CD14-positive monocyte (primary cell): ENCODE data around the gene CROCC. TPM values are rescaled to one million over a fixed set of nuclear protein-coding genes. Genes with fewer than 3 reads are reported as not detected.
A peak's percentile ranks its signal among the peaks of the same experiment; 100 is the strongest.

ENCODE experiments used
- DNase-seq, 3 donors: peaks; one replicate each; pipeline ENCODE4 v3.0.0-alpha.2; 2011 to 2022
- H2AFZ ChIP-seq: 2 replicates; pipeline ENCODE4 v1.6.0; 2012; ENCODE audit warnings: mild to moderate bottlenecking, low read depth, low read length, inconsistent platforms; ENCODE audit not compliant: insufficient read depth, poor library complexity, severe bottlenecking
- H3K27ac ChIP-seq, 2 donors: 1 replicate in 1 of 2; 2 replicates in 1 of 2; pipeline ENCODE4 v1.5.1; 2012 to 2013; ENCODE audit warnings: low read length in 2 of 2, control low read depth in 1 of 2, inconsistent platforms in 1 of 2, low read depth in 1 of 2, mild to moderate bottlenecking in 1 of 2
- H3K27me3 ChIP-seq, 2 donors: one replicate each; pipeline versions ENCODE4 v1.6.0 to v1.6.1; 2011 to 2013; ENCODE audit warnings: low read length in 2 of 2; ENCODE audit not compliant: control insufficient read depth in 2 of 2, insufficient read depth in 2 of 2
- H3K36me3 ChIP-seq, 2 donors: replicated peaks in 1 of 2; 1 replicate in 1 of 2; 2 replicates in 1 of 2; pipeline versions ENCODE4 v1.5.1 to v1.6.1; 2012 to 2013; ENCODE audit warnings: low read length in 2 of 2, control low read depth in 1 of 2, inconsistent platforms in 1 of 2, mild to moderate bottlenecking in 1 of 2; ENCODE audit not compliant: insufficient read depth in 2 of 2, control insufficient read depth in 1 of 2
- H3K4me1 ChIP-seq, 2 donors: 1 replicate in 1 of 2; 2 replicates in 1 of 2; pipeline versions ENCODE4 v1.5.1 to v1.6.1; 2012 to 2013; ENCODE audit warnings: low read length in 2 of 2, control low read depth in 1 of 2, inconsistent platforms in 1 of 2, mild to moderate bottlenecking in 1 of 2, moderate library complexity in 1 of 2; ENCODE audit not compliant: insufficient read depth in 2 of 2, control insufficient read depth in 1 of 2
- H3K4me2 ChIP-seq: replicated peaks from 2 replicates; pipeline ENCODE3; 2012; ENCODE audit warnings: low read length, moderate library complexity, mild to moderate bottlenecking; ENCODE audit not compliant: poor library complexity, severe bottlenecking; ENCODE audit errors: extremely low read depth
- H3K4me3 ChIP-seq, 3 experiments: fragments of 200-600 bp in 1 of 3; sonication (generic) in 1 of 3; replicated peaks in 1 of 3; 1 replicate in 2 of 3; 2 replicates in 1 of 3; pipeline ENCODE4 v1.5.1; 2011 to 2013; ENCODE audit warnings: low read length in 3 of 3, mild to moderate bottlenecking in 3 of 3, control low read depth in 2 of 3, low read depth in 2 of 3, inconsistent platforms in 1 of 3, moderate library complexity in 1 of 3
- H3K79me2 ChIP-seq: 2 replicates; pipeline ENCODE4 v1.6.0; 2012; ENCODE audit warnings: mild to moderate bottlenecking, control low read depth, inconsistent platforms, low read length, moderate library complexity; ENCODE audit not compliant: insufficient read depth
- H3K9ac ChIP-seq: 2 replicates; pipeline ENCODE4 v1.6.0; 2017; ENCODE audit warnings: low read length, mild to moderate bottlenecking; ENCODE audit not compliant: insufficient read depth, poor library complexity, severe bottlenecking
- H3K9me3 ChIP-seq, 2 donors: replicated peaks in 1 of 2; 1 replicate in 1 of 2; 2 replicates in 1 of 2; pipeline versions ENCODE4 v1.5.1 to v1.6.1; 2012 to 2013; ENCODE audit warnings: low read length in 2 of 2, control low read depth in 1 of 2; ENCODE audit not compliant: control insufficient read depth in 1 of 2, insufficient read depth in 1 of 2
- H4K20me1 ChIP-seq: 2 replicates; pipeline ENCODE4 v1.6.0; 2012; ENCODE audit warnings: mild to moderate bottlenecking, low read length, control low read depth, moderate library complexity; ENCODE audit not compliant: insufficient read depth
- H3K27ac Mint-ChIP-seq, 7 donors: one replicate each; pipeline ENCODE4 v1.8.0; 2020; ENCODE audit warnings: mild to moderate bottlenecking in 7 of 7, mixed read lengths in 7 of 7, moderate library complexity in 6 of 7, inconsistent platforms in 2 of 7
- H3K27me3 Mint-ChIP-seq, 3 donors: one replicate each; pipeline ENCODE4 v1.8.0; 2021 to 2022; ENCODE audit warnings: low read depth in 3 of 3, mild to moderate bottlenecking in 3 of 3, mixed read lengths in 3 of 3, moderate library complexity in 3 of 3, inconsistent platforms in 1 of 3
- H3K36me3 Mint-ChIP-seq, 2 donors: one replicate each; pipeline ENCODE4 v1.8.0; 2020; ENCODE audit warnings: mixed read lengths in 2 of 2, inconsistent platforms in 1 of 2, mild to moderate bottlenecking in 1 of 2
- H3K4me1 Mint-ChIP-seq: one replicate; pipeline ENCODE4 v1.8.0; 2020; ENCODE audit warnings: mild to moderate bottlenecking, mixed read lengths
- H3K4me3 Mint-ChIP-seq, 2 donors: one replicate each; pipeline ENCODE4 v1.8.0; 2020; ENCODE audit warnings: mild to moderate bottlenecking in 2 of 2, mixed read lengths in 2 of 2, moderate library complexity in 1 of 2
- H3K9me3 Mint-ChIP-seq, 7 donors: one replicate each; pipeline ENCODE4 v1.8.0; 2020 to 2022; ENCODE audit warnings: mixed read lengths in 7 of 7, mild to moderate bottlenecking in 6 of 7, moderate library complexity in 6 of 7, inconsistent platforms in 2 of 7
- WGBS: methylation state at CpG from one replicate; pipeline ENCODE4 v1.1.5; 2013; ENCODE audit warnings: missing lambda C conversion rate; ENCODE audit not compliant: insufficient coverage; 5-methylcytosine and 5-hydroxymethylcytosine counted together
- intact Hi-C, 2 donors: fragments of 100-400 bp; cut with micrococcal nuclease; formaldehyde crosslinking; loops; one replicate each; pipeline versions ENCODE4 v1.15.0 to v1.15.1; 2023
- polyA plus RNA-seq, 3 donors: library from polyadenylated mRNA; depleted of rRNA in 1 of 3; unstranded in 2 of 3; stranded (reverse) in 1 of 3; fragments of 300-500 nt in 2 of 3; fragments of >200 nt in 1 of 3; fragmentation: Illumina TruSeq in 2 of 3; gene quantifications; 1 replicate in 2 of 3; 2 replicates in 1 of 3; pipeline ENCODE4 v1.2.3, GENCODE V29; 2012 to 2021
- TF ChIP-seq, protein P1 (sequence below): fragments of 200-600 bp; IDR thresholded peaks from one replicate; pipeline ENCODE4 v1.8.0; 2022; ENCODE audit warnings: antibody characterized with exemption, mild to moderate bottlenecking

Gene CROCC
- polyA plus RNA-seq, 3 donors = 0.21 to 46.1 (median 0.69) TPM

GRCh38 chr1:16958475-16958874, 36.7 kb downstream of the CROCC start:
- peaks cover 0 to 6% (median 5%) of the 10 kb centered on the region in 3 donors for H3K27me3 Mint-ChIP-seq
- Histone ChIP-seq H3K4me1 (peaks cover 4 to 10% of the 10 kb centered on the region in 2 donors), H3K36me3 (peaks cover 2 to 7% of the 10 kb centered on the region in 2 donors), H3K27ac (no peak overlapping the region), H3K4me3 (no peak overlapping the region), H4K20me1 (no peaks in the 10 kb centered on the region), H2AFZ (no peak overlapping the region), H3K27me3 (no peaks in the 10 kb centered on the region), H3K9ac (no peak overlapping the region), H3K79me2 (no peaks in the 10 kb centered on the region), H3K9me3 (no peaks in the 10 kb centered on the region), H3K4me2 (no peak overlapping the region)
- intact Hi-C loops = no loop called here
- DNase-seq = no peak
- no peaks in the 10 kb centered on the region for H3K9me3 Mint-ChIP-seq
- H3K4me3 Mint-ChIP-seq = no peak overlapping the region
- TF ChIP-seq, protein P1, sequence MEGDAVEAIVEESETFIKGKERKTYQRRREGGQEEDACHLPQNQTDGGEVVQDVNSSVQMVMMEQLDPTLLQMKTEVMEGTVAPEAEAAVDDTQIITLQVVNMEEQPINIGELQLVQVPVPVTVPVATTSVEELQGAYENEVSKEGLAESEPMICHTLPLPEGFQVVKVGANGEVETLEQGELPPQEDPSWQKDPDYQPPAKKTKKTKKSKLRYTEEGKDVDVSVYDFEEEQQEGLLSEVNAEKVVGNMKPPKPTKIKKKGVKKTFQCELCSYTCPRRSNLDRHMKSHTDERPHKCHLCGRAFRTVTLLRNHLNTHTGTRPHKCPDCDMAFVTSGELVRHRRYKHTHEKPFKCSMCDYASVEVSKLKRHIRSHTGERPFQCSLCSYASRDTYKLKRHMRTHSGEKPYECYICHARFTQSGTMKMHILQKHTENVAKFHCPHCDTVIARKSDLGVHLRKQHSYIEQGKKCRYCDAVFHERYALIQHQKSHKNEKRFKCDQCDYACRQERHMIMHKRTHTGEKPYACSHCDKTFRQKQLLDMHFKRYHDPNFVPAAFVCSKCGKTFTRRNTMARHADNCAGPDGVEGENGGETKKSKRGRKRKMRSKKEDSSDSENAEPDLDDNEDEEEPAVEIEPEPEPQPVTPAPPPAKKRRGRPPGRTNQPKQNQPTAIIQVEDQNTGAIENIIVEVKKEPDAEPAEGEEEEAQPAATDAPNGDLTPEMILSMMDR = no peak
- H3K36me3 Mint-ChIP-seq = peaks cover 3 to 7% of the 10 kb centered on the region in 2 donors
- H3K27ac Mint-ChIP-seq = no peak overlapping the region
- H3K4me1 Mint-ChIP-seq = peaks cover 7% of the 10 kb centered on the region
- 99% methylated on average over 9 of the region's 12 CpGs for WGBS

- Histone ChIP-seq H3K27me3 (no peaks in the 10 kb centered on the region), H3K4me2 (peak overlapping the region; percentile 71), H4K20me1 (no peaks in the 10 kb centered on the region), H3K9me3 (no peaks in the 10 kb centered on the region), H2AFZ (peak overlapping the region; percentile 53), H3K79me2 (no peaks in the 10 kb centered on the region), H3K36me3 (peaks cover 0 to 2% of the 10 kb centered on the region in 2 donors), H3K4me3 (peak overlapping the region in 1 of 3 experiments; percentile 53), H3K4me1 (peaks cover 4 to 10% of the 10 kb centered on the region in 2 donors), H3K27ac (no peak overlapping the region), H3K9ac (peak overlapping the region; percentile 32)
- TF ChIP-seq, protein P1 = peak; percentile 85
- no peaks in the 10 kb centered on the region for H3K9me3 Mint-ChIP-seq
- DNase-seq = peak; percentile 43 to 59 (median 53)
- H3K4me3 Mint-ChIP-seq = peak overlapping the region; percentile 68 to 79
- WGBS = 4% methylated on average over 47 of the region's 57 CpGs
- peaks cover 0 to 6% (median 5%) of the 10 kb centered on the region in 3 donors for H3K27me3 Mint-ChIP-seq
- no peak overlapping the region for H3K27ac Mint-ChIP-seq
- H3K36me3 Mint-ChIP-seq = peaks cover 8% of the 10 kb centered on the region in 2 donors
- intact Hi-C loops = loop anchor here in 1 of 2 donors (5.0 kb wide), 1 partner anchor 87 kb away; no protein-coding TSS in a partner anchor
- H3K4me1 Mint-ChIP-seq = peaks cover 7% of the 10 kb centered on the region
Measured at GRCh38 chr1:16960560-16961296, 39.0 kb downstream of the CROCC start.
